Sigmoid colon (tissue), 4 donors: ENCODE results near the gene VWA1.

Source experiments
- CTCF ChIP-seq, 4 experiments: fragments of 450-650 bp in 3 of 4; fragments of 200-600 bp in 1 of 4; IDR thresholded peaks; one replicate each; pipeline ENCODE4 v1.5.1; 2016 to 2019; ENCODE audit warnings: antibody characterized with exemption in 4 of 4, mild to moderate bottlenecking in 3 of 4, moderate library complexity in 2 of 4
- POLR2A ChIP-seq, 2 donors: fragments of 450-650 bp; IDR thresholded peaks; one replicate each; pipeline ENCODE4 v1.6.1; 2016; ENCODE audit warnings: antibody characterized with exemption in 2 of 2, mild to moderate bottlenecking in 2 of 2, moderate library complexity in 2 of 2
- POLR2AphosphoS5 ChIP-seq, 4 donors: sonication (generic); formaldehyde crosslinking; IDR thresholded peaks; one replicate each; pipeline ENCODE4 v1.6.1; 2017; ENCODE audit warnings: antibody characterized with exemption in 4 of 4

- TF ChIP-seq CTCF (IDR thresholded peaks at IDR 0.05) = no peak
- TF ChIP-seq POLR2AphosphoS5 (IDR thresholded peaks at IDR 0.05) = no peak
- TF ChIP-seq POLR2A (IDR thresholded peaks at IDR 0.05) = no peak
These were observed 41.7 kb downstream of the VWA1 start for GRCh38 chr1:1477206-1477605.
